Endothelial cell of umbilical vein (primary cell): ENCODE results near the gene MFSD2A. TPM values are rescaled to one million over a fixed set of nuclear protein-coding genes. Genes with fewer than 3 reads are reported as not detected.
"Not testable (repeated sequence)": the region's sequence is repeated elsewhere in the genome, so short reads cannot be mapped to it uniquely, and the experiment has no call there.

ENCODE experiments used
- BruUV-seq: library from RNA; stranded (reverse); fragments of 400-500 nt; replicated peaks from 2 replicates; lab custom pipeline; 2021; lab: Mats Ljungman, UMichigan
- CTCF ChIA-PET: fragments of 300-600, 350-600 bp; sonication (Branson Sonifier 250); formaldehyde crosslinking; loops from one replicate; lab custom pipeline; 2021; ENCODE audit warnings: antibody characterized with exemption, inconsistent platforms; lab: Charles Lee
- POLR2A ChIA-PET: fragments of 300-600, 350-600 bp; sonication (Branson Sonifier 250); formaldehyde crosslinking; loops from one replicate; lab custom pipeline; 2021; ENCODE audit warnings: antibody characterized with exemption, inconsistent platforms; lab: Charles Lee
- DNase-seq: peaks from one replicate; pipeline ENCODE4 v3.0.0-alpha.2; 2011; ENCODE audit warnings: low read depth, low spot score
- FAIRE-seq: peaks from 2 replicates; lab custom pipeline; 2011; peaks lifted over from hg19 to GRCh38; lab: Jason Lieb, UNC
- H2AFZ ChIP-seq: 2 replicates; pipeline ENCODE4 v1.6.0; 2012; ENCODE audit warnings: low read depth, low read length, control low read depth, inconsistent platforms
- H3K27ac ChIP-seq: 2 replicates; pipeline ENCODE4 v1.5.1; 2011; ENCODE audit warnings: low read depth, mild to moderate bottlenecking, control low read depth, low read length, moderate library complexity; ENCODE audit not compliant: insufficient read depth
- H3K27me3 ChIP-seq, 2 experiments: 2 replicates each; pipeline versions ENCODE4 v1.6.0 to v1.6.1; 2011; ENCODE audit warnings: low read length in 2 of 2, mixed read lengths in 1 of 2; ENCODE audit not compliant: control insufficient read depth in 2 of 2, insufficient read depth in 2 of 2
- H3K36me3 ChIP-seq, 2 experiments: 2 replicates in 1 of 2; 3 replicates in 1 of 2; pipeline ENCODE4 v1.5.1; 2011; ENCODE audit warnings: low read length in 2 of 2, mild to moderate bottlenecking in 1 of 2, moderate library complexity in 1 of 2; ENCODE audit not compliant: control insufficient read depth in 2 of 2, insufficient read depth in 2 of 2; ENCODE audit errors: extremely low read depth in 1 of 2
- H3K4me1 ChIP-seq: 3 replicates; pipeline ENCODE4 v1.5.1; 2011; ENCODE audit warnings: mild to moderate bottlenecking, low read length; ENCODE audit not compliant: control insufficient read depth, insufficient read depth; ENCODE audit errors: extremely low read depth
- H3K4me2 ChIP-seq: 2 replicates; pipeline ENCODE4 v1.6.1; 2011; ENCODE audit warnings: low read length, control low read depth, mixed read lengths; ENCODE audit not compliant: insufficient read depth
- H3K4me3 ChIP-seq, 3 experiments: fragments of 200-600 bp in 1 of 3; sonication (generic), shearing (Covaris generic) in 1 of 3; replicated peaks in 1 of 3; 2 replicates each; pipeline ENCODE4 v1.5.1; 2011 to 2016; ENCODE audit warnings: control low read depth in 3 of 3, low read length in 3 of 3, mild to moderate bottlenecking in 2 of 3, inconsistent platforms in 1 of 3, low read depth in 1 of 3, moderate library complexity in 1 of 3; ENCODE audit not compliant: insufficient read depth in 1 of 3
- H3K79me2 ChIP-seq: 2 replicates; pipeline ENCODE4 v1.6.0; 2012; ENCODE audit warnings: low read length, inconsistent platforms; ENCODE audit not compliant: control insufficient read depth, insufficient read depth
- H3K9ac ChIP-seq: replicated peaks from 2 replicates; pipeline ENCODE3; 2011; ENCODE audit warnings: low read length, control low read depth; ENCODE audit not compliant: insufficient read depth; ENCODE audit errors: extremely low read depth
- H3K9me1 ChIP-seq: replicated peaks from 3 replicates; pipeline ENCODE4 v1.6.0; 2011; ENCODE audit warnings: mild to moderate bottlenecking, low read length; ENCODE audit not compliant: control insufficient read depth, insufficient read depth; ENCODE audit errors: extremely low read depth
- H3K9me3 ChIP-seq: replicated peaks from 2 replicates; pipeline ENCODE4 v1.5.1; 2012; ENCODE audit warnings: low read length, inconsistent platforms; ENCODE audit not compliant: control insufficient read depth, insufficient read depth
- H4K20me1 ChIP-seq: replicated peaks from 2 replicates; pipeline ENCODE3; 2011; ENCODE audit warnings: mild to moderate bottlenecking, low read length; ENCODE audit not compliant: control insufficient read depth, insufficient read depth; ENCODE audit errors: extremely low read depth
- CTCF ChIP-seq, 2 donors: IDR thresholded peaks; 1 replicate in 1 of 2; 2 replicates in 1 of 2; pipeline ENCODE4 v1.5.1; 2011; ENCODE audit warnings: low read length in 2 of 2, mild to moderate bottlenecking in 2 of 2, moderate library complexity in 2 of 2, control low read depth in 1 of 2, inconsistent platforms in 1 of 2, low read depth in 1 of 2; ENCODE audit not compliant: insufficient read depth in 1 of 2; ENCODE audit errors: extremely low read depth in 1 of 2
- EZH2 ChIP-seq: IDR thresholded peaks from 2 replicates; pipeline ENCODE4 v1.6.1; 2012; ENCODE audit warnings: borderline replicate concordance, low read depth, mild to moderate bottlenecking, moderate library complexity, low read length, inconsistent platforms; ENCODE audit not compliant: severe bottlenecking
- FOS ChIP-seq: IDR thresholded peaks from 2 replicates; pipeline ENCODE4 v1.6.1; 2011; ENCODE audit warnings: mild to moderate bottlenecking, low read length, moderate library complexity, borderline replicate concordance; ENCODE audit not compliant: insufficient read depth
- GATA2 ChIP-seq: IDR thresholded peaks from 2 replicates; pipeline ENCODE4 v1.7.0; 2011; ENCODE audit warnings: low read depth, mild to moderate bottlenecking, moderate library complexity, mixed read lengths, low read length; ENCODE audit not compliant: insufficient read length, insufficient read depth
- JUN ChIP-seq: IDR thresholded peaks from 2 replicates; pipeline ENCODE4 v1.6.1; 2011; ENCODE audit warnings: borderline replicate concordance, low read depth; ENCODE audit not compliant: insufficient read length, insufficient read depth
- MYC ChIP-seq: IDR thresholded peaks from one replicate; pipeline ENCODE4 v1.6.1; 2011; ENCODE audit warnings: mild to moderate bottlenecking, low read depth, low read length
- POLR2A ChIP-seq: IDR thresholded peaks from 2 replicates; pipeline ENCODE4 v1.6.1; 2012; ENCODE audit warnings: low read depth, mild to moderate bottlenecking, control low read depth, low read length
- POLR2AphosphoS5 ChIP-seq: IDR thresholded peaks from 2 replicates; pipeline ENCODE4 v1.6.1; 2012; ENCODE audit warnings: low read depth, mild to moderate bottlenecking, control low read depth, low read length, moderate library complexity; ENCODE audit not compliant: insufficient read depth
- dilution Hi-C: fragments of 300-500 bp; cut with MboI; formaldehyde crosslinking; loops from one replicate; pipeline ENCODE4 v1.15.0; 2019; ENCODE audit warnings: low sequenced_read_pairs; ENCODE audit not compliant: extremely low pct_ligation_motif_present
- intact Hi-C: fragments of 100-400 bp; cut with micrococcal nuclease; formaldehyde crosslinking; loops from one replicate; pipeline ENCODE4 v1.10.0; 2022
- polyA plus RNA-seq, 4 experiments: library from polyadenylated mRNA; depleted of rRNA in 3 of 4; stranded (reverse) in 3 of 4; unstranded in 1 of 4; fragments of >200 nt; gene quantifications; 2 replicates each; pipeline versions ENCODE4 v1.2.1 to v1.2.3, GENCODE V29; 2011 to 2012; ENCODE audit warnings: missing spikeins in 1 of 4
- total RNA-seq: library from RNA; stranded (reverse); gene quantifications from 2 replicates; pipeline ENCODE4 v1.2.3, GENCODE V29; 2021

MFSD2A gene
- total and polyA plus RNA-seq, 2 donors (not counting 3 experiments of a cell fraction or from before 2014, with no cell fraction given), result 2.7 to 5.5 TPM

GRCh38 chr1:40004857-40005256, 49.9 kb downstream of the MFSD2A start:
- TF ChIP-seq JUN, result no peak
- TF ChIP-seq CTCF (IDR thresholded peaks at IDR 0.05; ENCODE audit: extremely low read depth in 1 of 2, insufficient read depth in 1 of 2, low read depth in 1 of 2, low read length in 2 of 2), result no peak
- no peak for TF ChIP-seq MYC
- no peak for TF ChIP-seq FOS
- no peak for TF ChIP-seq POLR2AphosphoS5
- TF ChIP-seq GATA2, result no peak
- TF ChIP-seq POLR2A, result no peak
- no peak for TF ChIP-seq EZH2
- Histone ChIP-seq H3K4me2 (no peak overlapping the region), H3K4me1 (no peaks in the 10 kb centered on the region), H3K36me3 (no peaks in the 10 kb centered on the region), H4K20me1 (no peaks in the 10 kb centered on the region), H3K9ac (no peak overlapping the region), H3K9me1 (no peaks in the 10 kb centered on the region), H3K27me3 (no peaks in the 10 kb centered on the region), H3K79me2 (no peaks in the 10 kb centered on the region), H3K27ac (no peak overlapping the region), H3K9me3 (no peaks in the 10 kb centered on the region), H3K4me3 (no peak overlapping the region), H2AFZ (no peak overlapping the region)
- no peak for FAIRE-seq
- dilution Hi-C loops, result no loop called here
- BruUV-seq, result no TSS peak
- intact Hi-C loops, result no loop called here
- no peak for DNase-seq
- POLR2A ChIA-PET, result no interaction called here
- CTCF ChIA-PET, result interaction anchor here (2.1 kb wide), 1 partner anchor 28 kb away, joined by 9 read pairs; no protein-coding TSS in a partner anchor

GRCh38 chr1:40007481-40008034, 52.6 kb downstream of the MFSD2A start:
- H3K9me3 ChIP-seq, POLR2A ChIA-PET, H3K27ac ChIP-seq, H3K4me2 ChIP-seq, H4K20me1 ChIP-seq, H3K9ac ChIP-seq, H3K4me1 ChIP-seq, DNase-seq, CTCF ChIA-PET, H3K4me3 ChIP-seq, H3K27me3 ChIP-seq, BruUV-seq, H3K79me2 ChIP-seq, H2AFZ ChIP-seq, FAIRE-seq, dilution Hi-C loops, H3K9me1 ChIP-seq, H3K36me3 ChIP-seq, intact Hi-C loops: not testable (repeated sequence)
